ENCODE results near the gene FOXC2.

Gene FOXC2

GRCh38 chr16:86527366-86527765 lies 39.3 kb upstream of the FOXC2 start:
- TF ChIP-seq ZNF70 (CRISPR knock-in tag; IDR thresholded peaks at IDR 0.05) = no peak
- no peak for TF ChIP-seq PATZ1 (CRISPR knock-in tag; IDR thresholded peaks at IDR 0.05; ENCODE audit: borderline replicate concordance)
- TF ChIP-seq ZFP30 (CRISPR knock-in tag; IDR thresholded peaks at IDR 0.05) = no peak
- no peak for TF ChIP-seq SNAI2 (CRISPR knock-in tag; IDR thresholded peaks at IDR 0.05)
- TF ChIP-seq OSR1 (CRISPR knock-in tag; IDR thresholded peaks at IDR 0.05) = no peak
- TF ChIP-seq ESRRG (CRISPR knock-in tag; IDR thresholded peaks at IDR 0.05) = no peak
- TF ChIP-seq BACH2 (CRISPR knock-in tag; IDR thresholded peaks at IDR 0.05; ENCODE audit: borderline replicate concordance) = no peak
- TF ChIP-seq GLIS3 (CRISPR knock-in tag; IDR thresholded peaks at IDR 0.05) = no peak
- TF ChIP-seq ARNTL (CRISPR knock-in tag; IDR thresholded peaks at IDR 0.05; ENCODE audit: borderline replicate concordance, low read depth) = no peak
- no peak for TF ChIP-seq ZNF565 (CRISPR knock-in tag; conservative IDR thresholded peaks at IDR 0.05; ENCODE audit: low read depth)
- no peak for TF ChIP-seq ZFP3 (CRISPR knock-in tag; IDR thresholded peaks at IDR 0.05)
- TF ChIP-seq PPARA (CRISPR knock-in tag; IDR thresholded peaks at IDR 0.05; ENCODE audit: borderline replicate concordance) = no peak
- TF ChIP-seq ZC3H10 (CRISPR knock-in tag; IDR thresholded peaks at IDR 0.05) = no peak
- no peak for TF ChIP-seq CSDC2 (CRISPR knock-in tag; IDR thresholded peaks at IDR 0.05)
- ATAC-seq = no peak

- TF ChIP-seq RARB (CRISPR knock-in tag; IDR thresholded peaks at IDR 0.05) = no peak
- no peak for TF ChIP-seq CSRNP3 (CRISPR knock-in tag; IDR thresholded peaks at IDR 0.05)
- TF ChIP-seq TOX (CRISPR knock-in tag; IDR thresholded peaks at IDR 0.05; ENCODE audit: borderline replicate concordance) = no peak
- TF ChIP-seq PPARA (CRISPR knock-in tag; IDR thresholded peaks at IDR 0.05; ENCODE audit: borderline replicate concordance) = no peak
- TF ChIP-seq ZFP3 (CRISPR knock-in tag; IDR thresholded peaks at IDR 0.05) = no peak
- TF ChIP-seq ZNF565 (CRISPR knock-in tag; conservative IDR thresholded peaks at IDR 0.05; ENCODE audit: low read depth) = no peak
- TF ChIP-seq TCF4 (CRISPR knock-in tag; IDR thresholded peaks at IDR 0.05; ENCODE audit: borderline replicate concordance) = no peak
- no peak for TF ChIP-seq CREB5 (CRISPR knock-in tag; IDR thresholded peaks at IDR 0.05; ENCODE audit: low read depth)
- no peak for TF ChIP-seq ESRRG (CRISPR knock-in tag; IDR thresholded peaks at IDR 0.05)
- TF ChIP-seq ISL1 (CRISPR knock-in tag; IDR thresholded peaks at IDR 0.05) = no peak
- TF ChIP-seq ZC3H10 (CRISPR knock-in tag; IDR thresholded peaks at IDR 0.05) = no peak
- ATAC-seq = no peak
Observed at GRCh38 chr16:86528061-86528929, 38.3 kb upstream of the FOXC2 start.

GRCh38 chr16:86529160-86529559 lies 37.5 kb upstream of the FOXC2 start:
- TF ChIP-seq TOX (CRISPR knock-in tag; IDR thresholded peaks at IDR 0.05; ENCODE audit: borderline replicate concordance) = no peak
- peak; percentile 24; the same call in 1 of the 3 replicates for ATAC-seq

- ATAC-seq = no peak
- TF ChIP-seq POU6F1 (CRISPR knock-in tag; IDR thresholded peaks at IDR 0.05; ENCODE audit: borderline replicate concordance, low read depth) (no peak), ZNF70 (CRISPR knock-in tag; IDR thresholded peaks at IDR 0.05) (no peak), TOX (CRISPR knock-in tag; IDR thresholded peaks at IDR 0.05; ENCODE audit: borderline replicate concordance) (no peak), RARB (CRISPR knock-in tag; IDR thresholded peaks at IDR 0.05) (no peak), TCF4 (CRISPR knock-in tag; IDR thresholded peaks at IDR 0.05; ENCODE audit: borderline replicate concordance) (no peak), ARNTL (CRISPR knock-in tag; IDR thresholded peaks at IDR 0.05; ENCODE audit: borderline replicate concordance, low read depth) (no peak), CREB5 (CRISPR knock-in tag; IDR thresholded peaks at IDR 0.05; ENCODE audit: low read depth) (no peak), SNAI2 (CRISPR knock-in tag; IDR thresholded peaks at IDR 0.05) (no peak), ZFP3 (CRISPR knock-in tag; IDR thresholded peaks at IDR 0.05) (no peak), ZFP30 (CRISPR knock-in tag; IDR thresholded peaks at IDR 0.05) (no peak), ZC3H10 (CRISPR knock-in tag; IDR thresholded peaks at IDR 0.05) (no peak), TSHZ2 (CRISPR knock-in tag; IDR thresholded peaks at IDR 0.05) (no peak), OSR1 (CRISPR knock-in tag; IDR thresholded peaks at IDR 0.05) (no peak), CSDC2 (CRISPR knock-in tag; IDR thresholded peaks at IDR 0.05) (no peak)
Observed at GRCh38 chr16:86530251-86531190, 36.1 kb upstream of the FOXC2 start.
